Right ventricle myocardium inferior (tissue), 1 donor: ENCODE measurements around the gene TRIP13. TPM values are rescaled to one million over a fixed set of nuclear protein-coding genes. Genes with fewer than 3 reads are reported as not detected.
A peak's percentile ranks its signal among the peaks of the same experiment; 100 is the strongest.
"Not testable (repeated sequence)": the region's sequence is repeated elsewhere in the genome, so short reads cannot be mapped to it uniquely, and the experiment has no call there.

Experiments used
- ATAC-seq: fragments of 200-7000 bp; cut with Tn5 transposase; one replicate; pipeline ENCODE4 v1.9.1; 2020; ENCODE audit warnings: mild to moderate bottlenecking, moderate library complexity
- DNase-seq: peaks from one replicate; pipeline ENCODE4 v3.0.0; 2021; ENCODE audit errors: missing footprints
- intact Hi-C: fragments of 100-400 bp; cut with DNase I; formaldehyde crosslinking; loops from one replicate; pipeline ENCODE4 v1.11.0; 2022
- total RNA-seq: library from RNA; stranded (reverse); fragmentation: NEBNext Ultra II Directional; extraction: Animal tissue kit (Norgen Biotek cat#: 25700); gene quantifications from one replicate; pipeline ENCODE4 v1.2.1, GENCODE V29; 2021
- donor health status: DM: no; HTN: yes; CAD: no; lungs with severe emphysema.

The TRIP13 gene
- total RNA-seq, 1 donor from 2014 or later: 0.38 TPM

DNA sequence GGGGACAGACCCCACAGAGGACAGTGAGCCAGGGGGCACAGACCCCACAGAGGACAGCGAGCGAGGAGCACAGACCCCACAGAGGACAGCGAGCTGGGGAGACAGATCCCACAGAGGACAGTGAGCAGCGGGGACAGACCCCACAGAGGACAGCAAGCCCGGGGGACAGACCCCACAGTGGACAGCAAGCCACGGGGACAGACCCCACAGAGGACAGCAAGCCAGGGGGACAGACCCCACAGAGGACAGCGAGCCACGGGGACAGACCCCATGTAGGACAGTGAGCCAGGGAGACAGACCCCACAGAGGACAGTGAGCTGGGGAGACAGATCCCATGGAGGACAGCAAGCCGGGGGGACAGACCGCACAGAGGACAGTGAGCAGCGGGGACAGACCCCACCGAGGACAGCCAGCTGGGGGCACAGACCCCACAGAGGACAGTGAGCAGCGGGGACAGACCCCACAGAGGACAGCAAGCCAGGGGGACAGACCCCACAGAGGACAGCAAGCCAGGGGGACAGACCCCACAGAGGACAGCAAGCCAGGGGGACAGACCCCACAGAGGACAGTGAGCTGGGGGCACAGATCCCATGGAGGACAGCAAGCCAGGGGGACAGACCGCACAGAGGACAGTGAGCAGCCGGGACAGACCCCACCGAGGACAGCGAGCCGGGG, 39.1 kb upstream of the TRIP13 start:
- intact Hi-C loops, DNase-seq: not testable (repeated sequence)

GRCh38 chr5:854217-854616, 38.5 kb upstream of the TRIP13 start:
- no peak for DNase-seq
- intact Hi-C loops: no loop called here
- ATAC-seq: no peak

More for the DNA sequence above, 39.1 kb upstream of the TRIP13 start:
- ATAC-seq: not testable (repeated sequence)

DNA sequence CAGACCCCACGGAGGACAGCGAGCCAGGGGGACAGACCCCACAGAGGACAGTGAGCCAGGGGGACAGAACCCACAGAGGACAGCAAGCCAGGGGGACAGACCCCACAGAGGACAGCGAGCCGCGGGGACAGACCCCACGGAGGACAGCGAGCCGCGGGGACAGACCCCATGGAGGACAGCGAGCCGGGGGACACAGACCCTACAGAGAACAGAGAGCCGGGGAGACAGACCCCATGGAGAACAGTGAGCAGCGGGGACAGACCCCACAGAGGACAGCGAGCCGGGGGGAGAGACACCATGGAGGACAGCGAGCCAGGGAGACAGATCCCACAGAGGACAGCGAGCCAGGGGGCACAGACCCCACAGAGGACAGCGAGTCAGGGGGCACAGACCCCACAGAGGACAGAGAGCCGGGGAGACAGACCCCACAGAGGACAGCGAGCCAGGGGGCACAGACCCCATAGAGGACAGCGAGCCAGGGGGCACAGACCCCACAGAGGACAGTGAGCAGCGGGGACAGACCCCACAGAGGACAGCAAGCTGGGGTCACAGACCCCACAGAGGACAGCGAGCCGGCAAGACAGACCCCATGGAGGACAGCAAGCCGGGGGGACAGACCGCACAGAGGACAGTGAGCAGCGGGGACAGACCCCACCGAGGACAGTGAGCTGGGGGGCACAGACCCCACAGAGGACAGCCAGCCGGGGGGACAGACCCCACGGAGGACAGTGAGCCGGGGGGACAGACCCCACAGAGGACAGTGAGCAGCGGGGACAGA, 37.5 kb upstream of the TRIP13 start:
- DNase-seq: no peak
- no peak for ATAC-seq
- intact Hi-C loops: no loop called here

DNA sequence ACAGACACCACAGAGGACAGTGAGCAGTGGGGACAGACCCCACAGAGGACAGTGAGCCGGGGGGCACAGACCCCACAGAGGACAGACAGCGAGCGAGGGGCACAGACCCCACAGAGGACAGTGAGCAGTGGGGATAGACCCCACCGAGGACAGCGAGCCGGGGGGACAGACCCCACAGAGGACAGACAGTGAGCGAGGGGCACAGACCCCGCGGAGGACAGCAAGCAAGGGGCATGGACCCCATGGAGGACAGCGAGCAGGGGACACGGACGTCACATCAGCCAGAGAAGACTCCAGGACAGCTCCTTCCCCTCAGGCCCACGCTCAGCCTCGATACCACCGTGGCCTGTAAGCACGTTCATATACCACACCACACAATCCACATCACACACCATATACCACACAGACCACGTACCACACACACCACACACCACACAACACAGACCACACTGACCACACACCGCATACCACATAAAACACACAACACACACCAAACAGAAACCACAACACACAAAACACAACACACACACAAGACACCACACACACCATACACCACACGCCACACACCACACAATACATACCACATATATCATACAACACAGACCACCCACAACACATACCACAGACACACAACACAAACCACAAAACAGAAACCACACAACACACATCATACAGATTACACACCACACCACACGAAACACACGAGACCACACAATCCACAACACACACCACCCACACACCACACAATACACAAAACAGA, 36.7 kb upstream of the TRIP13 start:
- intact Hi-C loops: no loop called here
- DNase-seq: no peak
- no peak for ATAC-seq

GRCh38 chr5:856531-857425, 35.9 kb upstream of the TRIP13 start:
- no peak for ATAC-seq
- no peak for DNase-seq
- intact Hi-C loops: no loop called here

DNA sequence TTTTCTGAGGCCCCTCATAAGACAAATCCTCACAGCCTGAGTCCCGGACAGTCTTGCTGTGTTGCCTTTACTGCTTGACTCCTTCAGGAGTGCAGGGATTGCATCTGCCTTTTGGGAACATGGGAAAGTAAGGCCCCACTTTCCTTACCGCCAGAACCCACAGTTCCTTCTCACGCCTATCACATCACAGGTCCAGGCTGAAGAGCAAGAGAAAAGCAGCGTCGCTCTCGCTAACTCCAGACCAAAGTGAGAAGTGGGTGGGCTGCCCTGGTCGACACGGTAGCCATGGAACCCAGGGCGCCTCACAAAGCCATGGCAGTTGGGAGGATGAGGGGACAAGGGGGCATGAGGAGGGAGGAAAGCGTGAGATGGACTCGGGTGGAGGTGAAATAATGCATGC, 34.0 kb upstream of the TRIP13 start:
- intact Hi-C loops: no loop called here
- DNase-seq: no peak
- no peak for ATAC-seq

DNA sequence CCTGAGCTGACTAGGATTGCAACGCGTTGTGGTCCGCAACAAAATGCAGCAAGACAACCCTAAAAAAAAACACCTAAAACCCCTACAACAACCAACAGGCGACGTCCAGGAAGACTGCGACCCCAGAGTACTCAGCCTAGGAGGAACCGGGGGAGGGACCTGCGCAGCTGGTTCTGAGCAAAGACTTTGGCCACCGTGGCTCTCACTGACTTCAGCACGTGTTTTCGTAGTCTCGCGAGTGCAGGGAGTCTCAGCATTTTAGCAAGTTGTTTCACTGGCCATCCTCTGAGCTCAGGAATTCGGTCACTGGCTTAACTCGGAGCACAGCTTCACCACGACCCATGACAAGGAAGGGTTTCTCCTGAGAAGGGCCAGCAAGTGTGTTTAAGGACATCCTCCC, 33.3 kb upstream of the TRIP13 start:
- intact Hi-C loops: no loop called here
- no peak for ATAC-seq
- no peak for DNase-seq

DNA sequence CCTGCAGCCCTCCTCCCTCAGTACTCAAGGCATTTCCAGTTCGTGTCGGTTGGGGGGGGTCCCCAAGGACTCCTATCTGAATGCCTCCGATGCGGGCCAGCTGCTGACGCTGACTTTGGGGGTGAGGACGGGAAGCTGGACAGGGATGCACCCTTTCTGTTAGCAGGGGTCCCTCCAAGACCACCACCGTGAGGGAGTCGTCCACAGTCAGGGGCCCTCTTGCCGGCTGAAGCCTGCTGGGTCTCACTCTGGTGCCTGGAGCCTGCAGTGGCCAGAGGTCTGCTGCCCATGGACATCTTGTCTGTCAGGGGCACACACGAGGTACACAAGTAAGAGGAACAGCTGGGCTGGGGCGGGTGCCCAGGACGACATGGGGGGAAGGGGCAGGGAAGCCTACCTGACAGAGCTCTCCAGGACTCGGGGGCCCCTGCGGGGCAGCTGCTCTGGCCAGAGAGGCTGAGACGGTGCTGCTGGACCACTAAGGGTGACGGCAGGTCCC, 32.8 kb upstream of the TRIP13 start:
- intact Hi-C loops: no loop called here
- ATAC-seq (no peak), DNase-seq (no peak)

GRCh38 chr5:860506-861150, 32.1 kb upstream of the TRIP13 start:
- intact Hi-C loops: no loop called here
- ATAC-seq: no peak
- no peak for DNase-seq

DNA sequence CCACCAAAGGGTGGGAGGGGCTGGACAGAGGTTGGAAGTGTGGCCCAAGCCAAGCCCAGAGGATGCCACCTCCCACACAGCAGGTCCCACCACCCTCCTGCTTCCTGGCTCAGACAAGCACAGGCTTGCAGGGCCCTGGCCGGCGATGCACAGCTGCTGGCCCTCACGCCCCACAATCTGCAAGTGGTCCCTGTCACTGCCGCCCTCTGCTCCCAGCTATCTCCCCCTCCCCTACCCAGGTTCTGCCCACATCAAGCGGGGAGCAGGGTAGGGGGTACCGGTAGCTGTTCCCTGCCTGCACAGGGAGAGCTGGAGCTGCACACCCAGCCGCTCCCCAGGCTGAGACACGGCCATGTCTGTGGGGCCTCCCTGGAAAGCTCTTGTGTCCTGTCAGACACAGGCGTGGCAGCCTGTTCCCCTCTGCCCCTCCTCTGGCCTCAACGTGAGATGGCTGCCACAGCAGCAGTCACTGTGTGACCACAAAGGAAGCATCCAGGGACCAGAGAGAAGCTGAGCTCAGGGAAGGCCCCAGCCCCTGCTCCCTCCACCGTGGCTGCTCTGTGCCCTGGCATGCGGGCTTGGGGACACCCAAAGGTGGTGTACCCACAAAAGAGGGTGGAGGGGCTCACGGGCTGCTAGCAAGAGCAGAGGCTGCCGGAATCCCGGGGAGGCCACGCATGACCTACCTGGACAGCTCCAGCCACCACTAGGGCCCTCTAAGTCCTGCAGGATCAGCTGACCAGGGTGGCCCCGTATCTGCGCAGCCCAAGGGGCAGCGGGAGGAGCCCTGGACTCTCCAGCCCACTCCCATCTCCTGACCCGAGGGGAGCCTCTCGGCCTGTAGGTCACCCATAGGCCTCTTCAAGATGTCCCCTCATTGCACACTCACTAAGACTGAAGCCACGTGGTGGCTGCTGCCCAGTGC, 31.0 kb upstream of the TRIP13 start:
- DNase-seq (peak; percentile 70), ATAC-seq (no peak)
- intact Hi-C loops: no loop called here

DNA sequence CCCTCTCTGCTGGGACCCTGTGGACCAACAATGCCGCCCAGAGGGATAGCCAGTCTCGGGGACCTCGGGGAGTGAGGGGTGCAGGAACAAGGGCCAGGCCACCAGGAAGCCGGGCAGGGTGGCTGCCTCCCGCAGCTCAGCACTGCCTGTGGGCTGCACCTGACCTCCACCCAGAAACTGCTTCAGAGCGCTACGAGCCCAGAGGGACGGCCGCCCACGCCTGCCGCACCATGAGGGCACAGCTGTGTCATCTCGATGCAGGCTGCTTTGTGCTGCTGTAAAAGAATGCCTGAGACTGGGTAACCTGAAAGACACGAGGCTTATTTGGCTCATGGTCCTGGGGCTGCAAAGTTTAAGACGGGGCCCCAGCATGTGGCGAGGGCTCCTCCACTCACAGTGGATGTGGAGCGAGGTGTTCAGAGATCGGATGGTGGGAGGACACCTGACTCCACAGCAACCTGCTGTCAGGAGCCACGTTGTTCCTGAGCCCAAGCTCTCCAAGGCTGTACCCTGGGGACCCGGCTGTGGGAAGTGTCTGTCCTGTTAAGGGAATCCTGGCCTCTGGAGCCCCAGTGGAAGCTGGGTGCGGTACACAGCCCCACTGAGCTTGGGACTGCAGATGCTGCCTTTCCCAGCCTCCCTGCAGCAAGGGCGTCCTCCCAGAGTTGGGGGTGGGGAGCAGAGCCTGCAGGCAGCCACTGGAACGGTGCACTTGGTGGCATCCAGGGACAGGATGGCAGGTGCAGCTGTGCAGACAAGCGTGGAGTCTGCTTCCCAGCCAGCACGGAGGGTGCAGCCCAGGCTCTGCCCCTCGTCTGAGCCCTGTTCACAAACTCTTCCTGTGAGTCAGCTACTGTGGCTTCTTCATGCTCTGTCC, 30.1 kb upstream of the TRIP13 start:
- no peak for DNase-seq
- intact Hi-C loops: no loop called here

DNA sequence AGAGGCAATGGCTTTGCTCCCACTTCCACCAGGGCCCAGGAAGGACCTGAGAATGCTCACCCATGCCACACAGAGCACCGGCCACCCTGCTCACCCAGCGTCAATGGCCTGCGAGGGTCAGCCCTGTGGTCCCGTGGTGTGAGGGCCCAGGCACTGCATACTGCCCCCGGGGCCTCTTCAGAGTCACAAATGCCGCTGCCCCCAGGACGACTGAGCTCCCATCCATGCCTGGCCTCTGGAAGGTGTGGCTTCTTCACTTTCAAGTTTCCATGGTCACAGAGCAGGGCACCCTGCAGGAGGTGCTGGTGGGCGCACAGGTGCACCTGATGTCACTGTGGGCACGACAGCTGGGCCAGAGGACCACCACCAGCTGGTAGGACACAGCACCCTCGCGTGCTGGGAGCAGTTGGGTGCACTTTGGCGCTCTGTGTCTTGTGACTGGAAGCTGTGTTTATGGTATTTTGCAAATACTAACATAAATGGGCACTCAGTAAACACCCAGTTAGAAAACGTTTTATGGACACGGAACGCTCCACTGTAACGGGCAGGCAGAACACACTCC, 29.4 kb upstream of the TRIP13 start:
- intact Hi-C loops: no loop called here
- ATAC-seq: no peak
- DNase-seq: no peak

More for the DNA sequence above, 30.1 kb upstream of the TRIP13 start:
- ATAC-seq: no peak

DNA sequence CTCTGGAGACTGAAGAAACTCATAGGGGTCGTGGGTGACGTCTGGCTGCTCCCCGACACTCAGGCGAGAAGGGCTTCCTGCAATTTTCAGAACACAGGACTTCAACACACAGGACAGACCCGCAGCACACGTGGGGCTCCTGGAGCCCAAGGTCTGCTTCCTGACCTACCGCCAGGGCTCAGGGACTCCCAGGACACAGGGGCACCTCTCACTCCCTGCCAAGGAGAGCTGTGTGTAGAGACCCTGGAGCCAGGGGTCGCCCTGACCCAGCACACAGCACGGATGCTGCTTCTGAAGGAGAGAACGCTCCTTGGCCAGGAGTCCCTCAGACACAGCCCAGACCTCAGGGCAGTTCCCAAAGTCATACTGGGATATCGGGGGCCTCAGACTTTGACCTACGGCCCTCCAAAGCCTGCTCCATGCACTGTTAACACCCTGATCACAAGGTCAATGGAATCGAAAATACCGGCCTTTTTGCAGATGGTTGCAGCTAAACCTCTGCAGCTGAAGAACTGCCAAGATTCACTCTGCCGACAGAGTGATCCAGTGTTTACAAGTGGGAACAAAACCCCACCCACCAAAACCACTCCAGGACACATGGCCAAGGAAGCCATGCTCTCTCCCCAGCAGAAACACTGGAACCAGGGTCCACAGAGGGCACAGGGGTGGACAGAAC, 28.1 kb upstream of the TRIP13 start:
- ATAC-seq: no peak
- DNase-seq: no peak

DNA sequence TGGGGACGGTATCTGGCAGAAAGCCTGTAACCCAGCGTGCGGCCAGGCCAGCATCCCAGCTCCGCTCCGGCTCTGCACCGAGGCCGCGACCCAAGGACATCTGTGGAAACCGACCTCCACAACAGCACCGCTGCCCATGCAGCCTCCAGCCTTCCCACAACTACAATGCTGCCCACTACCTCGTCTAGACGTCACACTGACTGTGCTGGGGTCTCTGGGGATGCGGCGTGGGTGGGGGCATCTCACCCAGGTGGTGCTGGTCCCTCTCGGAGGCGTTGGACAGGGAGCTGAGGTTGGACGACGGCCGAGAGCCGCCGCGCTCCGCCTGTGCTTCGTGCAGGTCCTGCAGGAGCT, 27.5 kb upstream of the TRIP13 start:
- intact Hi-C loops: no loop called here
- no peak for DNase-seq
- no peak for ATAC-seq

More for the DNA sequence above, 28.1 kb upstream of the TRIP13 start:
- intact Hi-C loops: no loop called here

DNA sequence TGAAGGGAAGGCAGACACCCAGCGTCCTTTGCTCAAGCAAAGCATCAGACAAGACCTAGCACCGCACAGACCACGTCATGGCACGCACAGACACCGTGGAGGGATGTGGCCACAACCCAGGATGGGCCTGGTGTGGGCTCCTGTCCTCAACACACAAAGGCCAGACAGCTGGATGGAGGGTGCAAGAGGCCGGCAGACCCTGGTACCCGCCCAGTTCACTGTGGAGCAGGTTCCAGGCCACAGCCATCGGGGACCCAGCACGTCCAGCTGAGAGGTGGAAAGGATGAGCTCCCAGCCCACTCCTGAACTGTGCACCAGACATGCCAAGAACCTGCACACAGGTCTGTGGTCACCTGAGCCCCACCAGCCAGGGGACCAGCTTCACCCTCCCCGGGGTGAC, 26.9 kb upstream of the TRIP13 start:
- ATAC-seq (no peak), DNase-seq (no peak)
- intact Hi-C loops: no loop called here
